ENCODE data around the gene BLACAT1. TPM values are rescaled to one million over a fixed set of nuclear protein-coding genes. Genes with fewer than 3 reads are reported as not detected.

Gene BLACAT1
- total and polyA plus RNA-seq, 9 of the 15 experiments (the other 6 are each of a cell fraction or from before 2014, with no cell fraction given): 0.10 to 5.9 (median 0.73) TPM

DNA sequence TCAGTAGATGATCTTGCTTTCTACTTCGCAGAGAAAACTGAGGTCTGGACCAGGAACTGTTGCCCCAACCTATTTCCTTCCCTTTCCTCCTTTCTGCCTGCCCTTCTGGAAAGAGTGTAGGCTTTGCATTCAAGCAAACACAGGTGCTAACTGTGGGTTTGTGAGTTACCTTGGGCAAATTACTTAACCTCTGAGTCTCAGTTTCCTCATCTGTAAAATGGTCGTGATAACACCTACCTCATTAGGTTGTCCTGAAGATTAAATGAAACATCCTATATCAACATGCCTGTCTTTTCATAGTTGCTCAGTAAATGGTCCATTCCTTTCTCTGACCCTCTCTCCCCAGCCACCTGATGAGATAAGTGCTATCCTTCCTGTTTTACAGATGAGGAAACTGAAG is 9.5 kb upstream of the BLACAT1 start (continued):
- TF ChIP-seq, protein P1, sequence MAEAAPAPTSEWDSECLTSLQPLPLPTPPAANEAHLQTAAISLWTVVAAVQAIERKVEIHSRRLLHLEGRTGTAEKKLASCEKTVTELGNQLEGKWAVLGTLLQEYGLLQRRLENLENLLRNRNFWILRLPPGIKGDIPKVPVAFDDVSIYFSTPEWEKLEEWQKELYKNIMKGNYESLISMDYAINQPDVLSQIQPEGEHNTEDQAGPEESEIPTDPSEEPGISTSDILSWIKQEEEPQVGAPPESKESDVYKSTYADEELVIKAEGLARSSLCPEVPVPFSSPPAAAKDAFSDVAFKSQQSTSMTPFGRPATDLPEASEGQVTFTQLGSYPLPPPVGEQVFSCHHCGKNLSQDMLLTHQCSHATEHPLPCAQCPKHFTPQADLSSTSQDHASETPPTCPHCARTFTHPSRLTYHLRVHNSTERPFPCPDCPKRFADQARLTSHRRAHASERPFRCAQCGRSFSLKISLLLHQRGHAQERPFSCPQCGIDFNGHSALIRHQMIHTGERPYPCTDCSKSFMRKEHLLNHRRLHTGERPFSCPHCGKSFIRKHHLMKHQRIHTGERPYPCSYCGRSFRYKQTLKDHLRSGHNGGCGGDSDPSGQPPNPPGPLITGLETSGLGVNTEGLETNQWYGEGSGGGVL (CRISPR knock-in tag; IDR thresholded peaks at IDR 0.05): no peak
- no peak for TF ChIP-seq NONO (IDR thresholded peaks at IDR 0.05; ENCODE audit: low read depth in 2 of 2, low read length in 1 of 2)
- no peak for TF ChIP-seq POLR2AphosphoS2 (IDR thresholded peaks at IDR 0.05; ENCODE audit: low read length)
- TF ChIP-seq, protein P2, sequence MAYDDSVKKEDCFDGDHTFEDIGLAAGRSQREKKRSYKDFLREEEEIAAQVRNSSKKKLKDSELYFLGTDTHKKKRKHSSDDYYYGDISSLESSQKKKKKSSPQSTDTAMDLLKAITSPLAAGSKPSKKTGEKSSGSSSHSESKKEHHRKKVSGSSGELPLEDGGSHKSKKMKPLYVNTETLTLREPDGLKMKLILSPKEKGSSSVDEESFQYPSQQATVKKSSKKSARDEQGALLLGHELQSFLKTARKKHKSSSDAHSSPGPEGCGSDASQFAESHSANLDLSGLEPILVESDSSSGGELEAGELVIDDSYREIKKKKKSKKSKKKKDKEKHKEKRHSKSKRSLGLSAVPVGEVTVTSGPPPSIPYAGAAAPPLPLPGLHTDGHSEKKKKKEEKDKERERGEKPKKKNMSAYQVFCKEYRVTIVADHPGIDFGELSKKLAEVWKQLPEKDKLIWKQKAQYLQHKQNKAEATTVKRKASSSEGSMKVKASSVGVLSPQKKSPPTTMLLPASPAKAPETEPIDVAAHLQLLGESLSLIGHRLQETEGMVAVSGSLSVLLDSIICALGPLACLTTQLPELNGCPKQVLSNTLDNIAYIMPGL (CRISPR knock-in tag; IDR thresholded peaks at IDR 0.05): no peak

DNA sequence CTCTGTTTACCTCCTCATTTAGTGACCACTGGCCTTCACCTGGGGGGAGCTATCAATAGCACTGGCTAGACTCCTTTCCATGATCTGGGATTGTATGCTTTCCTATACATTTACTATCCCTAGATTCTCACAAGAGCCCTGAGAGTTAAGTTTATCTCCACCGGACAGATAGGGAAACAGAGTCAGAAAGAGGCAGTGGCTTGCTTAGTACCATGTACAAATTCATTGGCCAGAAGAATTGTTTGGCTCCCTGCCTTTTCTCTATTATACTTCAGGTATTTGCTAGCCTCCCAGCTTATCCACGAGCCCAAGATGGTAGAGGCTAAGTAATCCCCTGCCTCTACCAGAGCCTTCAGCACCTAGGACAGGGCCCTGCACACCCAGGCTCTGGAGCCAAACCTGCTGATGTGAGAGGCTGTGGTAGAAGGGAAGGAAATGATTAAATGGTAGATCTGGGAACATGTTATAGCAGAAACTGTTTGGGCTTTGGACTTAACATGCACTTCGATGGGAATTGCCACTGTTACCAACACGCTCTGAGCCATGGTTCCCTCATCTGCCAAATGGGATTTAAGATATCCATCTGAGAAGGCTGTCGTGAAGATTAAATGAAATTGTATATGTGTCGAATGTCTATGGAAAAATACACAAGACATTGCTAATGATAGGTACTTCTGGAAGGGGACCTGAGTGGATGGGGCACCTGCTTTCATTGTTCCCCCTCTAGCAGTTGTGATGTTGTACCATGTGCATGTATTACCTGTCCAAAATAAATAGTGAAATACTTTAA is 3.1 kb upstream of the BLACAT1 start:
- Histone ChIP-seq H3K27me3 (ENCODE audit: control insufficient read depth in 2 of 2, insufficient read depth in 2 of 2, low read length in 2 of 2) (peaks cover 45 to 68% of the 10 kb centered on the region in 2 experiments), H4K20me1 (replicated peaks; ENCODE audit: control insufficient read depth, insufficient read depth, low read length) (peaks cover 5% of the 10 kb centered on the region; the same call in 1 of the 2 replicates)
- POLR2A ChIA-PET: interaction anchor here (1.1 to 1.2 kb wide), 2 partner anchors 9 to 15 kb away, joined by 3 to 4 read pairs; no protein-coding TSS in a partner anchor
- TF ChIP-seq, protein P3, sequence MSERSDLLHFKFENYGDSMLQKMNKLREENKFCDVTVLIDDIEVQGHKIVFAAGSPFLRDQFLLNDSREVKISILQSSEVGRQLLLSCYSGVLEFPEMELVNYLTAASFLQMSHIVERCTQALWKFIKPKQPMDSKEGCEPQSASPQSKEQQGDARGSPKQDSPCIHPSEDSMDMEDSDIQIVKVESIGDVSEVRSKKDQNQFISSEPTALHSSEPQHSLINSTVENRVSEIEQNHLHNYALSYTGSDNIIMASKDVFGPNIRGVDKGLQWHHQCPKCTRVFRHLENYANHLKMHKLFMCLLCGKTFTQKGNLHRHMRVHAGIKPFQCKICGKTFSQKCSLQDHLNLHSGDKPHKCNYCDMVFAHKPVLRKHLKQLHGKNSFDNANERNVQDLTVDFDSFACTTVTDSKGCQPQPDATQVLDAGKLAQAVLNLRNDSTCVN (CRISPR knock-in tag; IDR thresholded peaks at IDR 0.05): no peak
- TF ChIP-seq, protein P4, sequence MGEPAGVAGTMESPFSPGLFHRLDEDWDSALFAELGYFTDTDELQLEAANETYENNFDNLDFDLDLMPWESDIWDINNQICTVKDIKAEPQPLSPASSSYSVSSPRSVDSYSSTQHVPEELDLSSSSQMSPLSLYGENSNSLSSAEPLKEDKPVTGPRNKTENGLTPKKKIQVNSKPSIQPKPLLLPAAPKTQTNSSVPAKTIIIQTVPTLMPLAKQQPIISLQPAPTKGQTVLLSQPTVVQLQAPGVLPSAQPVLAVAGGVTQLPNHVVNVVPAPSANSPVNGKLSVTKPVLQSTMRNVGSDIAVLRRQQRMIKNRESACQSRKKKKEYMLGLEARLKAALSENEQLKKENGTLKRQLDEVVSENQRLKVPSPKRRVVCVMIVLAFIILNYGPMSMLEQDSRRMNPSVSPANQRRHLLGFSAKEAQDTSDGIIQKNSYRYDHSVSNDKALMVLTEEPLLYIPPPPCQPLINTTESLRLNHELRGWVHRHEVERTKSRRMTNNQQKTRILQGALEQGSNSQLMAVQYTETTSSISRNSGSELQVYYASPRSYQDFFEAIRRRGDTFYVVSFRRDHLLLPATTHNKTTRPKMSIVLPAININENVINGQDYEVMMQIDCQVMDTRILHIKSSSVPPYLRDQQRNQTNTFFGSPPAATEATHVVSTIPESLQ (CRISPR knock-in tag; IDR thresholded peaks at IDR 0.05): no peak
- TF ChIP-seq POLR3G (IDR thresholded peaks at IDR 0.05; ENCODE audit: extremely low read depth, insufficient read length, insufficient replicate concordance): no peak
- no peak for TF ChIP-seq SMARCC2 (IDR thresholded peaks at IDR 0.05; ENCODE audit: low read depth)
- TF ChIP-seq, protein P5, sequence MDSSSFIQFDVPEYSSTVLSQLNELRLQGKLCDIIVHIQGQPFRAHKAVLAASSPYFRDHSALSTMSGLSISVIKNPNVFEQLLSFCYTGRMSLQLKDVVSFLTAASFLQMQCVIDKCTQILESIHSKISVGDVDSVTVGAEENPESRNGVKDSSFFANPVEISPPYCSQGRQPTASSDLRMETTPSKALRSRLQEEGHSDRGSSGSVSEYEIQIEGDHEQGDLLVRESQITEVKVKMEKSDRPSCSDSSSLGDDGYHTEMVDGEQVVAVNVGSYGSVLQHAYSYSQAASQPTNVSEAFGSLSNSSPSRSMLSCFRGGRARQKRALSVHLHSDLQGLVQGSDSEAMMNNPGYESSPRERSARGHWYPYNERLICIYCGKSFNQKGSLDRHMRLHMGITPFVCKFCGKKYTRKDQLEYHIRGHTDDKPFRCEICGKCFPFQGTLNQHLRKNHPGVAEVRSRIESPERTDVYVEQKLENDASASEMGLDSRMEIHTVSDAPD (CRISPR knock-in tag; IDR thresholded peaks at IDR 0.05): no peak
- no peak for TF ChIP-seq PTBP1 (IDR thresholded peaks at IDR 0.05; ENCODE audit: low read depth, low read length)

More for the DNA sequence above, 3.1 kb upstream of the BLACAT1 start:
- Histone ChIP-seq H3K9ac (ENCODE audit: insufficient read depth in 1 of 2, low read depth in 2 of 2, low read length in 2 of 2) (no peak overlapping the region), H3K4me3 (no peak overlapping the region), H3K79me2 (ENCODE audit: control insufficient read depth, insufficient read depth, low read length) (no peaks in the 10 kb centered on the region), H3K36me3 (ENCODE audit: control insufficient read depth, insufficient read depth, low read length) (no peaks in the 10 kb centered on the region), H3K4me2 (ENCODE audit: insufficient read depth, low read length) (no peak overlapping the region), H2AFZ (ENCODE audit: low read depth, low read length) (no peak overlapping the region), H3K9me3 (replicated peaks; ENCODE audit: control insufficient read depth, insufficient read depth, low read depth, low read length) (no peaks in the 10 kb centered on the region), H3K9me1 (ENCODE audit: control insufficient read depth, insufficient read depth, low read length) (no peaks in the 10 kb centered on the region), H3K27ac (ENCODE audit: extremely low read depth, low read depth, low read length) (no peak overlapping the region), H3K4me1 (replicated peaks in 1 of 2; ENCODE audit: control insufficient read depth in 2 of 2, insufficient read depth in 2 of 2, low read length in 2 of 2) (peaks cover 0 to 16% of the 10 kb centered on the region in 2 experiments; a peak in 3 of 5 replicates)
- no TSS peak for BruUV-seq (replicated peaks)
- in situ Hi-C loops (cut with MboI): no loop called here
- DNase-seq (ENCODE audit: extremely low read depth in 1 of 4, low spot score in 3 of 4): peak; percentile 58 to 65 (median 60)
- intact Hi-C loops (cut with micrococcal nuclease): no loop called here
- WGBS (ENCODE audit: insufficient coverage, low coverage, missing lambda C conversion rate): 2% methylated on average over 6 of the region's 6 CpGs
- CTCF ChIA-PET (ENCODE audit: low intra/inter-chr PET ratio): no interaction called here
- peak; percentile 82 for FAIRE-seq
- peak; percentile 87 for ATAC-seq
